ENCODE data around the gene FNDC4.
"Not testable (repeated sequence)": the region's sequence is repeated elsewhere in the genome, so short reads cannot be mapped to it uniquely, and the experiment has no call there.

The FNDC4 gene

DNA sequence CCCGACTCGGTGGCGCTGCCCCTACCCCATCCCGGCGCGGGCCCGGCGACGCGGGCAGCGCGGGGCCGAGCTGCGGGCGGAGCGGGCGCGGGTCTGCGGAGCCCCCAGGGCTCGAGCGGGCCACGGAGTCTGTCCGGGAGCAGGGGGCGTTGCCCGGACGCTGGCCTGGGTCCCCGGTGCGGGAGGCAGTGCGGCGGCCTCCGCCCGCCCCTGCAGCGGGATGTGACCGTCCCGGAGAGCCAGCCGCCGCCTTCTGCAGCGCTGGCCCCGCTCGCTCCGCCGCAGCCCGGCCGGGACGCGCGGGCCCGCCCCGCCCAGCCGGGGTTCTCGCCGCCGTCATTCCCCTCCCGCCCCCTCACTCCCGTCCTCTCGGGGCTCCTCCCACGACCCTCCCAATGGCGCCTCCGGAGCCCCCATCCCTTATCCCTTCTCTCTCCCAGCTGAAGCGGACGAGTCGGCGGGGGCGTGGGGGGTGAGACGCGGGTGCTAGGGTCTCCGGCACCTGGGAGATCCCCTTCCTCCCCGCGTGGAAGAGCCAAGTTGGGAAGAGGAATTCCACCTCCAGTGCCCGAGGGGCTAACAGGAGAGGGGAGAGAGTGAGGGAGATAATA lies at the start of gene FNDC4:
FNDC4 (minus strand) TSS at position 257 of the 611 bp plus-strand sequence. CDS start 521 bp downstream, outside the sequence.
- DNase-seq (ENCODE audit: low read depth in 3 of 3) = no peak

GRCh38 chr2:27544143-27544821 lies 49.3 kb upstream of the FNDC4 start:
- DNase-seq (ENCODE audit: low read depth in 3 of 3) = no peak

DNA sequence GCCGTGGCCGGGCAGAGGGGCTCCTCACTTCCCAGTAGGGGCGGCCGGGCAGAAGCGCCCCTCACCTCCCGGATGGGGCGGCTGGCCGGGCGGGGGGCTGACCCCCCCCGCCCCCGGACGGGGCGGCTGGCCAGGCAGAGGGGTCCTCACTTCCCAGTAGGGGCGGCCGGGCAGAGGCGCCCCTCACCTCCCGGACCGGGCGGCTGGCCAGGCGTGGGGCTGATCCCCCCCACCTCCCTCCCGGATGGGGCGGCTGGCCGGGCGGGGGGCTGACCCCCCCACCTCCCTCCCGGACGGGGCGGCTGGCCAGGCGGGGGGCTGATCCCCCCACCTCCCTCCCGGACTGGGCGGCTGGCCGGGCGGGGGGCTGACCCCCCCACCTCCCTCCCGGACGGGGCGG lies 44.6 kb upstream of the FNDC4 start:
- DNase-seq (ENCODE audit: low read depth in 3 of 3) = not testable (repeated sequence)

- DNase-seq (ENCODE audit: low read depth in 3 of 3) = not testable (repeated sequence)
These were observed 43.9 kb upstream of the FNDC4 start for GRCh38 chr2:27538839-27539450.

DNA sequence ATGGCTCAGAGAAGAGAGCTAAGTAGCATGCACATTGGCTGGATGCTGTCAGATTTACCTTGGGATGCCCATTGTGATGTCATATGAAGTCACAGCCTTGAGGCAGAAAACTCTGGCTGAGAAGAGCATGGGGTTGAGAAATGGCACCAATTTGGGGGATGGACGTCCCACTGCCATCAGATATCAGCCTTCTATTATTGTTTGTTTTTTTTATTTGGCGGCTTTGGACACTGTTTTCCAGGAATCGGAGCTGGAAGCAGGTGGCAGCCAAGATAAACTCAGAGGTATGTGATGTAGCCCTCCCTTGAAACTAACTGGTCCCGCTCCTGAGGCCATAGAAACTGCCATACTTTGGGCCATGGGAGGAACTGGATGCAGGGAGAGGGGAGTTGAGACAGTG lies 42.3 kb upstream of the FNDC4 start:
- no peak for DNase-seq (ENCODE audit: low read depth in 3 of 3)

DNA sequence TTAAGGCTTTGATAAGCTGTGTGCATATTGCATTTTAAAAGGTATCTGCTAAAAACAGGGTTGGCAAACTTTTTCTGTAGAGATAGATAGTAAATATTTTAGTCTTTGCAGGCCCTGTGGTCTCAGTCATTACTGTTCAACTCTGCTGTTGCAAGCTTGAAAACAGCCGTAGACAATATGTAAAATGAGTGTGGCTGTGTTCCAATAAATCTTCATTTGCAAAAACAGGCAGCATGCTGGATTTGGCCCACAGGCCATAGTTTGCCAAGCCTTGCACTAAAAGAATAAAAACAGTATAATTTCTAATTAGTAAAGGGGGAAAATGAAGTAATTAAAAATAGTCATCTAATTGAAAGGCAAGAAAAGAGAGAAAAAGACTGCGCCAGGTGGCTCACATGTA lies 37.0 kb upstream of the FNDC4 start:
- no peak for DNase-seq (ENCODE audit: low read depth in 3 of 3)

- DNase-seq (ENCODE audit: low read depth in 3 of 3) = no peak
These were observed 32.2 kb upstream of the FNDC4 start for GRCh38 chr2:27527182-27527581.

DNA sequence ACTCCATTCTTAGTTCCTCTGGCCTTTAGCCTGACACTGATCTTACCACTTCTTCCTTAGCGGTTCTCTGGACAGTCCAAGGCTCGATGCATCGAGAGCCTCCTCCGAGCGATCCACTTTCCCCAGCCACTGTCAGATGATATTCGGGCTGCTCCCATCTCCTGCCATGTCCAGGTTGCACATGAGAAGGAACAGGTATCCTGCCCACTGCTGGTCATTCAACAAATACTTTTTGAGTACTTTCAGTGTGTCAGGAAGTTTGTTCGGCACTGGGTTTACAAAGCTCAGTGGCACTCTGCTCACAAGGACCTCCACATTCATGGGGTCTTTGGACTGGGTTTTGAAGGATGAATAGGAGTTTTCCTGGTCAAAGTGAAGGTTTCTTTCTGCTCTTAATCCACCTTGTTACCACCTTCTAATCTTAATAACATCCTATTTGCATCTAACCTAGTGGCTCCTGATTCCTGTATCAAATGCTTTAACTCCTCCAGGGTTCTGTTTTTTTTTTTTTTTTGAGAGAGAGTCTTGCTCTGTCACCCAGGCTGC lies 27.5 kb upstream of the FNDC4 start:
- no peak for DNase-seq (ENCODE audit: low read depth in 3 of 3)

DNA sequence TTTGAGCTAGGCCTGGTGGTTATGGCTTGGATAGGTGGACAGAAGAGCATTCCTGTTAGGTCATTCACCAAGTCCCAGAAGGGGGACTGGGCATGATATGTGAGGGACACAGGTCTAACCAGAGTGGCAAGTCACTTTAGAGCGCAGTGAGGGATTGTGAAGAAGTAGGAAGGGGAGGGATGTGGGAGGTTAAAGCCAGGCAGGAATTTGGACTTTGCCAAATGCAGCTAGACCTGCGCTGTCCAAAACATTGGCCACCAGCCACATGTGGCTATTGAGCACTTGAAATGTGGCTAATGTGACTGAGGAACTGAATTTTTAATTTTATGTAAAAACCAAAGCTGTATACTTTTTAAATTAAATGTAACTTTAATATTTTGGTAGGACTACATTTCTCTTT lies 25.3 kb upstream of the FNDC4 start:
- no peak for DNase-seq (ENCODE audit: low read depth in 3 of 3)

GRCh38 chr2:27518782-27519113 lies 23.7 kb upstream of the FNDC4 start:
- no peak for DNase-seq (ENCODE audit: low read depth in 3 of 3)

DNA sequence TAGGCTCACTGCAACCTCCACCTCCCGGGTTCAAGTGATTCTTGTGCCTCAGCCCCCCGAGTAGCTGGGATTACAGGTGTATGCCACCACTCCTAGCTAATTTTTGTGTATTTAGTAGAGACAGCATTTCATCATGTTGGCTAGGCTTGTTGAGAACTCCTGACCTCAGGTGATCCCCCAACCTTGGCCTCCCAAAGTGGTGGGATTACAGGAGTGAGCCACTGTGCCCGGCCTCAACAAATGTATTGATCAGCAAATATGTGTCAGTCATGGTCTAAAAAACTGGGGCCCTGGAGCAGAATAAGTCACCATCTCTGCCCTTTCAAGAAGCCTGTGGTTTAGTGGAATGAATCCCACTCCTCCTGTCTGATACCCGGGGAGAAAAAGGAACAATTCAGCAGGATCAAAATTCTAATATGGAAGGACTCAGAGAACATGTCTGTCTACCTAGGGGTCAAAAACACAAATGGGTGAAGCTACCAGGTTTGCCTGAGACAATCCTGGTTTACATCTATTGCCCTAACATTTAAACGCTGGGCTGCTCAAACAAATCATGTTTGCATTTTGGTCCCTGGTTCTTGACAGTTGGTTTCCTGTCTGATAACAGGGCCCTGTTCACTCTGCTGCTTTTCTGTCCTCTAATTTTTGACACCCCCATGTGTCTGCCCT lies 23.2 kb upstream of the FNDC4 start:
- no peak for DNase-seq (ENCODE audit: low read depth in 3 of 3)

DNA sequence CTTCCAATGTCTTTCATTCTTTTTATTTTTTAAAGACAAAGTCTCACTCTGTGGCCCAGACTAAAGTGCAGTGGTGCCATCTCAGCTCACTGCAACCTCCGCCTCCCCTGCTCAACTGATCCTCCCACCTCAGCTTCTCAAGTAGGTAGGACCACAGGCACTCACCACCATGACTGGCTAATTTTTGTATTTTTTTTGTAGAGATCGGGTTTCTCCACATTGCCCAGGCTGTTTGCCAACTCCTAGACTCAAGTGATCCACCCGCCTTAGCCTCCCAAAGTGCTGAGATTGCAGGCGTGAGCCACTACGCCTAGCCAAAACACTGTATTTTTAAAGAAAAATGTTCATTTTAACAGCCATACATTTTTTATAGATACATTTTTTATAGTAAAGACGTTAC lies 14.3 kb upstream of the FNDC4 start:
- no peak for DNase-seq (ENCODE audit: low read depth in 3 of 3)

DNA sequence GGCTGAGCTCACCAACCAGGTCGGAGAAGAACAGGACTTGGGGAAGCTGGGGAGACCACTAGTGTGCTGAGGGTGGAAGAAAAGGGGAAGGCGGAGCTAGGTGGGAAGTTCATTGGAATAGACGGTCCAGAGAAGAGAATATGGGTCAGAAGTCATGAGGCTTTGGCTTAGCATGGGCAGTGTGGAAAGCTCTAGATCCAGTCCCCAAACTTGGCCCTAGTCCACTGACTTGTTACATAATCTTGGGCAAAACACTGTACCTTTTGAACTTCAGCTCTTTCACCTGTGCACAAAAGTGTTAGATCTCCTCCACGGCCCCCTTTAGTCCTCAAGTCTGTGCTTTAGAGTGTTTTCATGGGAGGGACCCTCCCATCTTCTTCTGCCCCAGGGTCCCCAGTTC lies 12.3 kb upstream of the FNDC4 start:
- no peak for DNase-seq (ENCODE audit: low read depth in 3 of 3)

DNA sequence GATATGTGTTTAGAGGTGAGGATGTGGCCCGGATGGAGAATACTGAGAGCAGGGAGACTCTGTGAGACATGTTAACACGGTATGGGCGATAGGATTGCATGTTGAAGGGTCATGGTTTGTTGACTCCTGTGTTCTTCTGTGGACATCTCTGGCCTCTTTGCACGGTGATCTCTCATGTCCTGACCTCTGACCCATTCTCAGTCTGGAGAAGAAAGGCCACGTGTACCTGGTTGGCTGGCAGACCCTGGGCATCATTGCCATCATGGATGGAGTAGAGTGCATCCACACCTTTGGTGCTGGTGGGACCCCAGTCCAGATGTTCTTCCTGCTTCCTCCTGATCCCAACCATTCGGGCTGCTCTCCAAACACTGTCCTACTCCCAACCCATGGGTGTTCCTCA lies 11.6 kb upstream of the FNDC4 start:
- DNase-seq (ENCODE audit: low read depth in 3 of 3) = no peak

DNA sequence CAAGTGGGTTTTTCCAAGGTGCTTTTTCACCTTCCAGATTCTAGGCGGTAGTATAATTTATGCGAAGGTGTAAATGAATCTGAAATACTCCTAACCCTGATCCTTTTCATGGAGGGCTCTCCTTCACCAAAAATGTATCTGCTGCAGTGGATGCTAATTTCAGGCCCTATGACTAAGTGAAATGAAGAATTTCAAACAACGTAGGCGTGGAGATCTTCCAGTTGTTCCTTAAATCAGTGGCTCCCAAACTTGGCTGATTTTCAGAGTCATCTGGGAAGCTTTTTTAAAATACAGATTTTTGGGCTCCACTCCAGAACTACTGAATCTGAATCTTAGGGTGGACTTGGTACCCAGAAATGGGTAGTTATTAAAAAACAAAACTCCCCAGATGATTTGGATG lies 7.1 kb upstream of the FNDC4 start:
- no peak for DNase-seq (ENCODE audit: low read depth in 3 of 3)

- no peak for DNase-seq (ENCODE audit: low read depth in 3 of 3)
These were observed 6.0 kb upstream of the FNDC4 start for GRCh38 chr2:27501042-27501441.

DNA sequence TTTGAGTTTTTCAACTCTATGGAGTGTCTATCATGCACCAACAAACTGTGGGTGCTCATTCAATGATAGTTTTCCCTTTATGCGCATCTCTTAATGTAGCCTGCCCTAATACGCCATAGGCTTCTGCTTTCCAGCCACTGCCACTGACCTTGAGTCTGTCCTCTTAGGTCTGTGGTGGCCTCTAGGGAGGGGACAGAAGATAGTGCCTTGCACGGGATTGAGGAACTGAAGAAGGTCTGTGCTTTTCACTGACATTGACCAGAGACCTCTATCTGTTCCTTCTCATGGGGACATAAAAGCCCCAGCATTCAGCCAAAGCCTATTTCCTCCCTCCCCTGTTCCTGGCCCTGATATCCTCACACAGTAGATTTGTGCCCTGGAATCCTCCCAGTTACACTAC lies 4.0 kb upstream of the FNDC4 start:
- no peak for DNase-seq (ENCODE audit: low read depth in 3 of 3)

- DNase-seq (ENCODE audit: low read depth in 3 of 3) = no peak
These were observed 2.3 kb upstream of the FNDC4 start for GRCh38 chr2:27497288-27497627.

GRCh38 chr2:27496357-27497287 lies 1.6 kb upstream of the FNDC4 start, which contains the start of gene GCKR:
TSS of gene GCKR (plus strand) at chr2:27496839. CDS start at chr2:27496905, 66 bp downstream.
- no peak for DNase-seq (ENCODE audit: low read depth in 3 of 3)

DNA sequence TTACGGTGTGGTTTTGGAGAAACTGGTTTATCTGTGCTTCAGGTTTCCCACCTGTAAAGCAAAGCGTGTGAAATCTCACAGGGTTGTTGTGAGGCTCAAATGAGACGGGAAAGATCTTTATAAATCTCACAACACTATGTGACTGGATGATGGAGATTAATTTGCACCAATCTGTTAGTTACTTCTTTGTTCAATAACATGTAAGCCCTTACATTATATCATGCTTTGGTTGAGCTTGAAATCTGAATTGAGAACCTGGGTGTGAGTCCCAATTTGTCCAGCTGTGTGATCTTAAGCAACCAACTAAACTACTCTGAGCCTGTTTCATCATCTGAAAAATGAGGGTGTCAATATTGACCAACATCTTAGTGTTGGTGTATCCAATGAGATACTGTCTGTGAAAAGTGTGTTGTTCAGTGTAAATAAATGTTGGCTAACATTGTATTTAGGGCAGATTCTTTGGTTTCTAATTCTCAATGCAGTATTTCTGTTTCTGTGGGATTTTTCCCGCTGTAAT lies 898 bp upstream of the FNDC4 start:
- no peak for DNase-seq (ENCODE audit: low read depth in 3 of 3)

DNA sequence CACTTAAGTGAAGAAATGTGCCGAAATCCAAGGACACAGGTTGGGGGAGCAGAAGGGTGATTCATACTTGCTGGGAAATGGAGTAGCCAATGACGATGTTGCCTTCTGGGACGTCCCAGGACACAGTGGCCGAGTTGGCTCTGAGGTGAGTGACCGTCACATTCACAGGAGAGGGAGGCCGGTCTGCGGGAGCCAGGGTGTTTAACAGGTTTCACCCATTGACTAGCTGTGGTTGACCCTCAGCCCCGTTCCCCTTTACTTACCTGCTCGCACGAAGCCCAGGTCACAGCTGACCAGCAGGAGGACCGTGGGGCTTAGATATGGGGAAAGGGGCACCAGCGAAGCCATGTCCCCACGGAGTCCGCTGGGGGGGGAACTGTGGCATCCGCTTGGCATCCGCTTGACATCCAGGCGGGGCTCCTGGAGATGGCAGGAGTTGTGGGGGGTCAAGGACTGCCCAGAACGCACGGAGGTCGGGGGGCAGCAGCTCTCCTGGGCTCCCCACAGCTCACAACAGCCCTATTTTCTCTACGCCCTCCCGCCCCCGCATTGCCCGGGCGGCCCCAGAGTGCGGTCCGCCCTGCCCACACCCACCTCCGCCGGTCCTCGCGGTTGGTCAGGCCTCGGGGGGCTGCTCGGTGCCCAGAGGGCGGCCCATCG lies 586 bp downstream of the FNDC4 start:
- no peak for DNase-seq (ENCODE audit: low read depth in 3 of 3)

Data from stimulated activated CD4-positive, alpha-beta T cell treated with anti-CD3 and anti-CD28 coated beads, TNF-alpha, amount 100 ng/mL, for 48 hours (primary cell).